SK-N-MC (cell line): ENCODE results near the gene CELA3B.
"Not testable (repeated sequence)": the region's sequence is repeated elsewhere in the genome, so short reads cannot be mapped to it uniquely, and the experiment has no call there.

Experiments
- DNase-seq: peaks from one replicate; pipeline ENCODE4 v3.0.0-alpha.2; 2011; ENCODE audit warnings: low read depth, low spot score
- H3K27ac ChIP-seq: fragments of 200-600 bp; sonication (generic); 2 replicates; pipeline ENCODE4 v1.5.1; 2016; ENCODE audit warnings: mixed run types
- H3K36me3 ChIP-seq: fragments of 200-600 bp; sonication (generic); 2 replicates; pipeline ENCODE4 v1.6.1; 2017; ENCODE audit warnings: antibody characterized with exemption, low read length, mixed read lengths; ENCODE audit not compliant: insufficient read depth
- H3K4me3 ChIP-seq: fragments of 200-600 bp; sonication (generic); 2 replicates; pipeline ENCODE4 v1.5.1; 2016
- H3K9ac ChIP-seq: fragments of 200-600 bp; sonication (generic); 2 replicates; pipeline ENCODE4 v1.8.0; 2017; ENCODE audit warnings: mixed run types, mixed read lengths; ENCODE audit not compliant: insufficient read length
- H3K9me3 ChIP-seq: fragments of 200-600 bp; sonication (generic); 2 replicates; pipeline ENCODE4 v1.6.1; 2017; ENCODE audit warnings: low read depth, mild to moderate bottlenecking, antibody characterized with exemption, low read length, moderate library complexity, mixed read lengths
- EZH2 ChIP-seq: fragments of 200-600 bp; sonication (generic); IDR thresholded peaks from one replicate; pipeline ENCODE4 v1.6.1; 2017; ENCODE audit warnings: antibody characterized with exemption
- FOXP2 ChIP-seq: optimal IDR thresholded peaks from 2 replicates; pipeline ENCODE3; 2011; ENCODE audit warnings: mild to moderate bottlenecking, moderate library complexity; ENCODE audit not compliant: insufficient read depth; ENCODE audit errors: extremely low read length, control extremely low read depth
- POLR2AphosphoS5 ChIP-seq: IDR thresholded peaks from 2 replicates; pipeline ENCODE4 v1.6.1; 2012; ENCODE audit warnings: mild to moderate bottlenecking, low read depth, low read length, borderline replicate concordance

CELA3B gene

GRCh38 chr1:21955058-21955457 lies 21.8 kb upstream of the CELA3B start:
- H3K9me3 ChIP-seq, result no peaks in the 10 kb centered on the region
- H3K4me3 ChIP-seq, result no peak overlapping the region
- DNase-seq, result no peak
- no peak overlapping the region for H3K27ac ChIP-seq
- H3K9ac ChIP-seq, result no peak overlapping the region
- TF ChIP-seq FOXP2, result no peak
- no peak for TF ChIP-seq EZH2
- no peak for TF ChIP-seq POLR2AphosphoS5
- H3K36me3 ChIP-seq, result no peaks in the 10 kb centered on the region

- no peak for DNase-seq
- no peak for TF ChIP-seq FOXP2
- TF ChIP-seq EZH2, result no peak
- TF ChIP-seq POLR2AphosphoS5, result no peak
- Histone ChIP-seq H3K36me3 (no peaks in the 10 kb centered on the region), H3K9me3 (no peaks in the 10 kb centered on the region), H3K9ac (no peak overlapping the region), H3K4me3 (no peak overlapping the region), H3K27ac (no peak overlapping the region)
Observed at GRCh38 chr1:21955501-21956281, 21.1 kb upstream of the CELA3B start.

GRCh38 chr1:21956720-21957552 lies 19.9 kb upstream of the CELA3B start:
- no peak for TF ChIP-seq POLR2AphosphoS5
- TF ChIP-seq FOXP2, result no peak
- TF ChIP-seq EZH2, result no peak
- Histone ChIP-seq H3K4me3 (no peak overlapping the region), H3K9ac (no peak overlapping the region), H3K36me3 (no peaks in the 10 kb centered on the region), H3K27ac (no peak overlapping the region), H3K9me3 (no peaks in the 10 kb centered on the region)
- DNase-seq, result no peak

- Histone ChIP-seq H3K9ac (no peak overlapping the region), H3K36me3 (no peaks in the 10 kb centered on the region), H3K27ac (no peak overlapping the region), H3K4me3 (no peak overlapping the region), H3K9me3 (no peaks in the 10 kb centered on the region)
- TF ChIP-seq FOXP2 (no peak), POLR2AphosphoS5 (no peak), EZH2 (no peak)
- DNase-seq, result no peak
Observed at GRCh38 chr1:21961337-21961736, 15.5 kb upstream of the CELA3B start.

- Histone ChIP-seq H3K9me3 (no peaks in the 10 kb centered on the region), H3K4me3 (no peak overlapping the region), H3K27ac (no peak overlapping the region), H3K9ac (no peak overlapping the region), H3K36me3 (no peaks in the 10 kb centered on the region)
- DNase-seq, result no peak
- TF ChIP-seq FOXP2, result no peak
- TF ChIP-seq POLR2AphosphoS5, result no peak
- TF ChIP-seq EZH2, result no peak
Observed at GRCh38 chr1:21961799-21962198, 15.0 kb upstream of the CELA3B start.

- Histone ChIP-seq H3K9me3 (no peaks in the 10 kb centered on the region), H3K27ac (no peak overlapping the region), H3K9ac (no peak overlapping the region), H3K4me3 (no peak overlapping the region), H3K36me3 (no peaks in the 10 kb centered on the region)
- TF ChIP-seq POLR2AphosphoS5 (no peak), EZH2 (no peak), FOXP2 (no peak)
- DNase-seq, result no peak
Observed at GRCh38 chr1:21963477-21964217, 13.2 kb upstream of the CELA3B start.

- no peak overlapping the region for H3K9ac ChIP-seq
- TF ChIP-seq POLR2AphosphoS5, result no peak
- TF ChIP-seq EZH2, result no peak
- TF ChIP-seq FOXP2, result no peak
Observed at GRCh38 chr1:21966247-21967000, 10.4 kb upstream of the CELA3B start.

GRCh38 chr1:21967216-21967615 lies 9.6 kb upstream of the CELA3B start:
- H3K27ac ChIP-seq, DNase-seq, H3K9ac ChIP-seq, H3K36me3 ChIP-seq, H3K4me3 ChIP-seq, H3K9me3 ChIP-seq: not testable (repeated sequence)

More at GRCh38 chr1:21966247-21967000, 10.4 kb upstream of the CELA3B start:
- no peak for DNase-seq
- no peak overlapping the region for H3K4me3 ChIP-seq
- H3K9me3 ChIP-seq, result no peaks in the 10 kb centered on the region
- H3K36me3 ChIP-seq, result no peaks in the 10 kb centered on the region
- no peak overlapping the region for H3K27ac ChIP-seq

- H3K4me3 ChIP-seq, H3K36me3 ChIP-seq, H3K9me3 ChIP-seq, DNase-seq, H3K9ac ChIP-seq, H3K27ac ChIP-seq: not testable (repeated sequence)
Observed at GRCh38 chr1:21969066-21969465, 7.8 kb upstream of the CELA3B start.

GRCh38 chr1:21970523-21970922 lies 6.3 kb upstream of the CELA3B start:
- not testable (repeated sequence) for H3K27ac ChIP-seq, DNase-seq, H3K9ac ChIP-seq, H3K4me3 ChIP-seq, H3K36me3 ChIP-seq, H3K9me3 ChIP-seq

GRCh38 chr1:21972973-21973441 lies 3.8 kb upstream of the CELA3B start:
- not testable (repeated sequence) for H3K36me3 ChIP-seq, DNase-seq, H3K9me3 ChIP-seq, H3K9ac ChIP-seq, H3K27ac ChIP-seq, H3K4me3 ChIP-seq

GRCh38 chr1:21973948-21974347 lies 2.9 kb upstream of the CELA3B start:
- not testable (repeated sequence) for H3K36me3 ChIP-seq, H3K4me3 ChIP-seq, DNase-seq, H3K27ac ChIP-seq, H3K9ac ChIP-seq, H3K9me3 ChIP-seq
